Measurements from ENCODE around the gene MAP1LC3B2. TPM values are rescaled to one million over a fixed set of nuclear protein-coding genes. Genes with fewer than 3 reads are reported as not detected.

Gene MAP1LC3B2
- total RNA-seq, 1 experiment from 2014 or later, result 1.9 TPM

- no TSS peak for BruUV-seq (replicated peaks)
- no peak overlapping the region for H3K4me3 ChIP-seq (ENCODE audit: low read depth in 2 of 2, low read length in 2 of 2)
- ChIA-PET POLR2A (no interaction called here), CTCF (interaction anchor here (0.6 kb wide), 1 partner anchor 329 kb away, joined by 3 read pairs; no protein-coding TSS in a partner anchor)
- H3K27ac ChIP-seq (ENCODE audit: low read length), result peak overlapping the region; percentile 0; the same call in 1 of the 2 replicates
- intact Hi-C loops (cut with micrococcal nuclease; ENCODE audit: unreplicated experiment) (no loop called here), in situ Hi-C loops (cut with HindIII; ENCODE audit: low pct_unique_long_range_greater_than_20kb, low sequenced_read_pairs) (no loop called here)
- no peaks in the 10 kb centered on the region for H3K9me3 ChIP-seq (ENCODE audit: control insufficient read depth, insufficient read depth, low read depth, low read length)
- TF ChIP-seq SIN3A (IDR thresholded peaks at IDR 0.05; ENCODE audit: borderline replicate concordance, insufficient read depth, low read depth, low read length) (no peak), POLR2AphosphoS5 (IDR thresholded peaks at IDR 0.05; ENCODE audit: low read depth, low read length) (no peak), CTCF (IDR thresholded peaks at IDR 0.05) (no peak), REST (IDR thresholded peaks at IDR 0.05; ENCODE audit: insufficient read depth in 1 of 2, low read depth in 2 of 2, low read length in 1 of 2) (no peak), TCF7L2 (IDR thresholded peaks at IDR 0.05; ENCODE audit: low read depth, low read length) (no peak)
- ATAC-seq (no peak), DNase-seq (ENCODE audit: low read depth, low spot score) (no peak)
- H3K27me3 ChIP-seq (ENCODE audit: control insufficient read depth, insufficient read depth, low read length), result no peaks in the 10 kb centered on the region
- peaks cover 3% of the 10 kb centered on the region; the same call in 1 of the 2 replicates for H3K4me1 ChIP-seq (ENCODE audit: control insufficient read depth, insufficient read depth, low read length)
- H3K36me3 ChIP-seq (ENCODE audit: control insufficient read depth, insufficient read depth, low read length), result no peaks in the 10 kb centered on the region
These were observed 47.9 kb downstream of the MAP1LC3B2 start for GRCh38 chr12:116607039-116607438.

GRCh38 chr12:116609319-116610114, 50.3 kb downstream of the MAP1LC3B2 start:
- no peaks in the 10 kb centered on the region for H3K9me3 ChIP-seq (ENCODE audit: control insufficient read depth, insufficient read depth, low read depth, low read length)
- intact Hi-C loops (cut with micrococcal nuclease; ENCODE audit: unreplicated experiment) (no loop called here), in situ Hi-C loops (cut with HindIII; ENCODE audit: low pct_unique_long_range_greater_than_20kb, low sequenced_read_pairs) (no loop called here)
- BruUV-seq (replicated peaks), result no TSS peak
- no peaks in the 10 kb centered on the region for H3K36me3 ChIP-seq (ENCODE audit: control insufficient read depth, insufficient read depth, low read length)
- H3K4me1 ChIP-seq (ENCODE audit: control insufficient read depth, insufficient read depth, low read length), result no peaks in the 10 kb centered on the region
- ChIA-PET CTCF (interaction anchor here (0.6 to 1.0 kb wide), 4 partner anchors 11 to 199 kb away, joined by 3 to 4 read pairs (median 3); no protein-coding TSS in a partner anchor), POLR2A (no interaction called here)
- H3K27me3 ChIP-seq (ENCODE audit: control insufficient read depth, insufficient read depth, low read length), result no peaks in the 10 kb centered on the region
- TF ChIP-seq TCF7L2 (IDR thresholded peaks at IDR 0.05; ENCODE audit: low read depth, low read length) (no peak), CTCF (IDR thresholded peaks at IDR 0.05) (peak; percentile 75), POLR2AphosphoS5 (IDR thresholded peaks at IDR 0.05; ENCODE audit: low read depth, low read length) (no peak), SIN3A (IDR thresholded peaks at IDR 0.05; ENCODE audit: borderline replicate concordance, insufficient read depth, low read depth, low read length) (no peak), REST (IDR thresholded peaks at IDR 0.05; ENCODE audit: insufficient read depth in 1 of 2, low read depth in 2 of 2, low read length in 1 of 2) (no peak)
- H3K27ac ChIP-seq (ENCODE audit: low read length), result peak overlapping the region; percentile 59; the same call in 1 of the 2 replicates
- DNase-seq (ENCODE audit: low read depth, low spot score) (no peak), ATAC-seq (peak; percentile 68)
- no peak overlapping the region for H3K4me3 ChIP-seq (ENCODE audit: low read depth in 2 of 2, low read length in 2 of 2)
